ENCODE data around the gene PNMA6F. TPM values are rescaled to one million over a fixed set of nuclear protein-coding genes. Genes with fewer than 3 reads are reported as not detected.

The PNMA6F gene
- total RNA-seq, result not detected

DNA sequence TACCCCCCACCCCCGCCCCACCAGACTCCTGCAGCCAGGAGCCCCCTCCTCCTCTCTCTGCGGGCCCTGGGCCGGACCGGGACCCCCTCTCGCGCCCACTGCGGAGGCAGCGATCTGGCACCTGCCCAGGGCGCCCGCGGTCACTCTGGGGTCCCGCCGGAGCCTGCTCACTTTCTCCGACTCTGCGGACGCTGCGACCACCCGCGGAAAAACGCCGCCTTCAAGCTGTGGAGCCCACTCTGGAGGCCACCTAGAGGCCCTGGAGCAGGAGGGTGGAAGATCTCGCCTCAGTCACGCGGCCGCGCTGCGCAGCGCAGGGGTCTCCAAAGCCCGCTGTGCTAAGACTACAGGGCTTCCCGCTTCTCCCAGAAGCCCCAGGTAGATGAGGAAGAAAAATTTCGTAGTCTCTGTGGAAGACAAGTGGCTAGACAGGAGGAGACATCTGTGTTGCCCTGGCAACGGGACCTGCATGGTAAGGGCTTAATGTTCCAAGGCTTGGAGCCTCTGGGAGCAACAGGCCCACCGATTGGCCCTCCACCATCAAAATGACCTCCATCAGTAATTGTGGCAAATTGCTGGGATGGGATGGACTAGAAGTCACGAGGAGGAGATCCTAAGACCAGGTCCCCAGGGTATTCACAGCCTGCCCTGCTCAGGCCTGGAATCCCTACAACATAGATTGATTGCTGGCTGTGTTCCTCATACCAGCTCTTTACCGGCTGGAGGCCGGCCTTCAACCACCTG lies at the start of gene PNMA6F:
PNMA6F (minus strand) TSS at position 387 of the 744 bp plus-strand sequence. CDS start 1,093 bp downstream, outside the sequence.
- no peak for ATAC-seq (ENCODE audit: low FRiP score in 2 of 2)
- TF ChIP-seq POLR2A (IDR thresholded peaks at IDR 0.05) (no peak), POLR2AphosphoS5 (IDR thresholded peaks at IDR 0.05) (no peak), EP300 (IDR thresholded peaks at IDR 0.05) (no peak)
- TF ChIP-seq, protein P1, sequence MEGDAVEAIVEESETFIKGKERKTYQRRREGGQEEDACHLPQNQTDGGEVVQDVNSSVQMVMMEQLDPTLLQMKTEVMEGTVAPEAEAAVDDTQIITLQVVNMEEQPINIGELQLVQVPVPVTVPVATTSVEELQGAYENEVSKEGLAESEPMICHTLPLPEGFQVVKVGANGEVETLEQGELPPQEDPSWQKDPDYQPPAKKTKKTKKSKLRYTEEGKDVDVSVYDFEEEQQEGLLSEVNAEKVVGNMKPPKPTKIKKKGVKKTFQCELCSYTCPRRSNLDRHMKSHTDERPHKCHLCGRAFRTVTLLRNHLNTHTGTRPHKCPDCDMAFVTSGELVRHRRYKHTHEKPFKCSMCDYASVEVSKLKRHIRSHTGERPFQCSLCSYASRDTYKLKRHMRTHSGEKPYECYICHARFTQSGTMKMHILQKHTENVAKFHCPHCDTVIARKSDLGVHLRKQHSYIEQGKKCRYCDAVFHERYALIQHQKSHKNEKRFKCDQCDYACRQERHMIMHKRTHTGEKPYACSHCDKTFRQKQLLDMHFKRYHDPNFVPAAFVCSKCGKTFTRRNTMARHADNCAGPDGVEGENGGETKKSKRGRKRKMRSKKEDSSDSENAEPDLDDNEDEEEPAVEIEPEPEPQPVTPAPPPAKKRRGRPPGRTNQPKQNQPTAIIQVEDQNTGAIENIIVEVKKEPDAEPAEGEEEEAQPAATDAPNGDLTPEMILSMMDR (IDR thresholded peaks at IDR 0.05), result no peak
- Histone ChIP-seq H3K27ac (no peak within 1 kb of the TSS), H3K4me1 (no peaks in the 10 kb centered on the region), H3K4me3 (no peak within 1 kb of the TSS), H3K36me3 (no peaks in the 10 kb centered on the region), H3K9me3 (peaks cover 0 to 9% (median 2%) of the 10 kb centered on the region in 4 donors), H3K27me3 (no peaks in the 10 kb centered on the region)
- peak in 1 of 2 donors; percentile 50 for DNase-seq
- WGBS, 2 donors, result 25 to 47% methylated on average over 3 to 31 of the region's 36 CpGs

DNA sequence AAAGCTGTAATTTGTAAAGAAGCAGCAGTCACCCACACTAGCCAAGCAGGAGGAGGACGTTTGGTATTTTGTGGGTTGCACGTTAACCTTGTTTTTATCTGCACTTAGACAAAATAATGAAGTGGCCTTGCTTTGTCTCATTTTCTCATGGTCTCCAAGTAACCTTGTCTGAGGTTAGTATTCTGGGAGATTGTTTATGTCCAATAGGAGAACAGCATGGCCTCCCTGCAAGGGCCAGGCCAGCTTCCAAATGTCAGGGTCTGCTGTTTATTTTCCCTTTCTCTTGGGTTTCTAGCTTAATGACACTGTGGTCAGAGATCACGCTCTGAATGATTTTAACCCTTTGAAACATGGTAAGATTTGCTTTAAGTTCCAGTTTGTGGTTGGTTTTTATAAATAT lies 49.7 kb upstream of the PNMA6F start:
- TF ChIP-seq, protein P1 (IDR thresholded peaks at IDR 0.05), result no peak
- TF ChIP-seq POLR2AphosphoS5 (IDR thresholded peaks at IDR 0.05) (no peak), EP300 (IDR thresholded peaks at IDR 0.05) (no peak), POLR2A (IDR thresholded peaks at IDR 0.05) (no peak)
- ATAC-seq (ENCODE audit: low FRiP score in 2 of 2) (no peak), DNase-seq (no peak)
- H3K27me3 ChIP-seq, result no peaks in the 10 kb centered on the region
- H3K9me3 ChIP-seq, result no peaks in the 10 kb centered on the region
- no peaks in the 10 kb centered on the region for H3K4me1 ChIP-seq
- no peak overlapping the region for H3K27ac ChIP-seq
- 59 to 75% methylated on average over 3 of the region's 3 CpGs for WGBS, 2 donors
- no peak overlapping the region for H3K4me3 ChIP-seq
- no peaks in the 10 kb centered on the region for H3K36me3 ChIP-seq

DNA sequence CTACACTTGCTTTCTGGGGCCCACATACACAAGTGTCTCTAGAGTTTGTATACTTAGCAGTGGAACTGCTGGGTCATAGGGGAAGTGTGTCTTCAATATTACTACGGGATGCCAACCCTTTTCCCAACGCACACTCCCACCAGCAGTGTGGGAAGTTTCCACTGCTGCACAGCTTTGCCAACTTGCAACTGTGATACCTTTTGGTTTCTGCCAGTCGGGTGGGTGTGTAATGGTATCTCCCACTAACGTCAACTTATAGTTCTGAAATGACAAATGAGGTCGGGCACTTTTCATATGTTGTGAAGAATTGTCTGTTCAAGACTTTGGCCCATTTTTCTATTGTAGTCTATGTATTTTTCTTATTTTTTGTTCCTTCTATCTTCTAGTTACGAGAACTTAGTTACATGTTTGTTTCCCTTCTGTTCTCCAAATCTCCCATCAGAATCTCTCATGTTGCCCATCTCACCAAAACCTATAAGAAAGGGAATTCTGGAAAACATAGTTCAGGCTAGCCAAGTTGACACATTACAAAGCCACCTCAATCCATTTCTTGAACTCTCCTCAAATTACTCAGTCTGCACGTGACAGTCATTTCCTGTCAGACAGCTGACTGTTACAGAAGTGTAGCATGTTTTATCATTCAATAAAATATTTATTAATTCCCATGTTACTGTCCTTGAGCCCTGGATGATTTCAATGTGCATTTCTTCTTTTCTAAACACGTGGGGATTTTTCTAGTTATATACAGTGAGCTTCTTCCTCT lies 48.9 kb upstream of the PNMA6F start:
- no peaks in the 10 kb centered on the region for H3K4me1 ChIP-seq
- H3K27me3 ChIP-seq, result no peaks in the 10 kb centered on the region
- 63 to 71% methylated on average over 8 of the region's 8 CpGs for WGBS, 2 donors
- H3K4me3 ChIP-seq, result no peak overlapping the region
- H3K27ac ChIP-seq, result no peak overlapping the region
- H3K36me3 ChIP-seq, result no peaks in the 10 kb centered on the region
- DNase-seq (no peak), ATAC-seq (ENCODE audit: low FRiP score in 2 of 2) (no peak)
- no peaks in the 10 kb centered on the region for H3K9me3 ChIP-seq
- TF ChIP-seq, protein P1 (IDR thresholded peaks at IDR 0.05), result no peak
- TF ChIP-seq POLR2A (IDR thresholded peaks at IDR 0.05) (no peak), EP300 (IDR thresholded peaks at IDR 0.05) (no peak), POLR2AphosphoS5 (IDR thresholded peaks at IDR 0.05) (no peak)

DNA sequence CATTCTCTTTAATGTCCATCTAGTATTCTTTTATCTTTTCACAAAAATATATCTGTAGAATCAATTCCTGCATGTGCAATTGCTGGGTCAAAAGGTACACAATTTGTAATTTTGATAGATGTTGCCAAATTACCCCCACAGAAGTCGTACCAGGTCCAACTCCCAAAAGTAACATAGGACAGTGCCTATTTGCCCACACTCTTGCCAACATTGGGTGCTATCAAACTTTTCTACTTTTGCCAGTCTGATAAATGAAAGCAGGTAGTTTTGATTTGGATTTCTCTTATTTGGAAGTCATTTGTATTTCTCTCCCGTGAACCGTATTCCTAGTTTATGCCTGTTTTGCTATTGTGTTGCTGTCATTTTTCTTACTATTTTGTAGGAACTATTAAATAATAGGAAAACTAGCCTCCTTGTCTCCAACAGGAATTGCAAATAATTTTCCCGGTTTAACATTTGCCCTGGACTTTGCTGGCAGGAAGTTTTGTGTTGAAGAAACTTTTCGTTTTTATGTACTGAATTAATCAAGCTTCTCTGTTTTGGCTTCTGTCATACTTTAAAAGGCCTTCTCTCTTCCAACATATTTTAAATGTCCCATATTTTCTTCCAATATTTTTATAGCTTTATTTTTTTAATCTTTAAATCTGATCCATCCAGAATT lies 45.4 kb upstream of the PNMA6F start:
- H3K4me3 ChIP-seq, result no peak overlapping the region
- H3K27me3 ChIP-seq, result no peaks in the 10 kb centered on the region
- no peak for TF ChIP-seq POLR2A (IDR thresholded peaks at IDR 0.05)
- no peak for TF ChIP-seq POLR2AphosphoS5 (IDR thresholded peaks at IDR 0.05)
- TF ChIP-seq, protein P1 (IDR thresholded peaks at IDR 0.05), result no peak
- no peak for TF ChIP-seq EP300 (IDR thresholded peaks at IDR 0.05)
- H3K36me3 ChIP-seq, result no peaks in the 10 kb centered on the region
- H3K9me3 ChIP-seq, result no peaks in the 10 kb centered on the region
- 83 to 86% methylated on average over 5 of the region's 5 CpGs for WGBS, 2 donors
- H3K27ac ChIP-seq, result no peak overlapping the region
- DNase-seq (no peak), ATAC-seq (ENCODE audit: low FRiP score in 2 of 2) (no peak)
- H3K4me1 ChIP-seq, result no peaks in the 10 kb centered on the region

Measured in upper lobe of left lung (tissue), 6 donors.